ENCODE data around the gene TRIM28.

GRCh38 chr19:58561373-58562121 lies 17.7 kb downstream of the TRIM28 start:
- TF ChIP-seq YY1 (IDR thresholded peaks at IDR 0.05; ENCODE audit: insufficient read depth, insufficient read length) (no peak), SUZ12 (IDR thresholded peaks at IDR 0.05; ENCODE audit: extremely low read depth, insufficient read depth, insufficient read length) (no peak), ZNF274 (IDR thresholded peaks at IDR 0.05; ENCODE audit: low read depth, low read length) (no peak)

Data from NT2/D1 (cell line).